HG03097 (cell line): ENCODE measurements around the gene VAPA.

ENCODE experiments used
- ATAC-seq: cut with Tn5 transposase; IDR thresholded peaks from one replicate; pipeline ENCODE4 v1.9.1; 2021; ENCODE audit not compliant: unreplicated experiment, low FRiP score

Gene VAPA

DNA sequence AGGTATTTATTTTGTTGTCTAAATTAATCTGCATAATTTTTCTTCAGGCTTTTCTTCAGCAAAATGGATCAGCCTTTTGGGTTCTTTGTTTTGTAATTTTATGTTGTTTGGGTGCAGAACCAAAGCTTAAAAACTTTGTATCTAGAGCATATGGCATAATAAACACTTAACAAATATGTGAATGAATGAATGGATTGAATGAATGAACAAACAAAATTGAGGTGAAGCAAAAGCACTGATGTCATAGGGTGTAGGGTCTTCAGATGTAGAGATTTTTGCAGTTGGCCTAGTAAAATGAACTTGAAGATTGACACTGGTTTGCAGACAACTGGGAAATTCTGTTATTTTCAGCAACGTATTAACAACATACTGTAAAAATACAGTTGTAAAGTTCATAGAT lies 17.3 kb downstream of the VAPA start:
- no peak for ATAC-seq

DNA sequence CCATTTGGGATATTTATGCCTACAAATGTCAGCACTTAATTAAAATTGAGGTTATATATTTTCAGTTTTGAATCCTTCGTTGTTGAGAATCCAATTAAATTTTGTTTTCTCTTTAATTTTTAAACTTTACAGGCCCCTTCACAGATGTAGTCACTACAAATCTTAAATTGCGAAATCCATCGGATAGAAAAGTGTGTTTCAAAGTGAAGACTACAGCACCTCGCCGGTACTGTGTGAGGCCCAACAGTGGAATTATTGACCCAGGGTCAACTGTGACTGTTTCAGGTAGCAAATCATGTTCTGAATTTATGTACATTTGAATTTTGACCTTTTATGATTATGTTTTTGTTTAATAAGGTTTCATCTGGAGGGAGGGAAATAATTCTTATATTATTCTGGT lies 17.9 kb downstream of the VAPA start:
- no peak for ATAC-seq

DNA sequence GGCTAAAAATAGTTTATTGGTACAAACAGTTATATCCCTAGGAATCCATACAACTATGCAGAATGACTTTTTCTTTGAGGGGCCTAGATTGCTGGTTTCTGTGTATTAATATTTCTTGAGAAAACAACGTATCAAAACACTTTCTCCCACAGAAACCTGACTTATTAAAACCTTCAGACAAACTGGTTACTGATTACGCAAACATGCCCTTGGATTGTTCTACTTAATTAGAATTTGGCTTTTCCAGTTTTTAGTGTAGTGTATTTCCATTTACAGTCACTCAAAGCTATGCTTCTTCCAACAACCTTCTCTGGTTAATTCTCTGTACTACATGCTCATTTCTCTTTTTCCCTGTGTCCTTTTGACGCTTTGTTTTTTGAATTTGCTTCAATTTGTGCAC lies 20.0 kb downstream of the VAPA start:
- ATAC-seq, result no peak

DNA sequence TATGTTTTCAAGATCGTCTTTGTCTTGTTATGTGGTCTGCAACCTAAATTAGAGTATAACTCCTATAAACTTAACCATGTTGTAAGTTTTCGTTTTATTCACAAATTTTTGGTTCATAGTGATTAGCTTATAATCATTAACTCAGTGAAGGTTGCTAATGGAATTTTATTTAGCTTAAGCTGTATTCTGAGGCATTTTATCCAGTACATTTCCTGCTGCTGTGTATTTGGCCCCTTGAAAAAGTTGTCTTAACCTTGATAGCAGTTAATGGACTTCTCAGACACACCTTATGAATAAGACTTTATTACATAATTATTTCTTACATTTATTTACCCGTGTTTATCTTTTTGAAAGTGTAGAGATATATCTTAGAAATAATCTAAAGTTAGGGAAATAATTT lies 20.5 kb downstream of the VAPA start:
- no peak for ATAC-seq

DNA sequence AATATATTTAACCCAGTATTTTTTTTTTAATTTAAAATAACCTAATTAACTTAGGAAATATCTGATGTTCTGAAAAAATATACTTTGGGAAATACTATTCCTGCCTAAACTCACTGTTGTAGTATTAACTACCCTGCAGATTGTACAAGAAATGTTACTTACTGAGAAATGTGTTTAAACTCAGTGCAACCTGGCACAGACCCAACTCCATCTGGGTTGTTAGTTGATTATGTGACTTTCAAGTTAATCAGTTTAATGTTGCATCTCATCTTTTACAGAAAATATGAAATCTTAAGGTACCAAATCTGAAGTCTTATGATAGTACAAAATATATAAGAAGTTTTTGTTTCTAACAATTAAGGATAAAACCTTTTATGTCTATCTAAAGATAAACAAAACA lies 27.3 kb downstream of the VAPA start:
- no peak for ATAC-seq

DNA sequence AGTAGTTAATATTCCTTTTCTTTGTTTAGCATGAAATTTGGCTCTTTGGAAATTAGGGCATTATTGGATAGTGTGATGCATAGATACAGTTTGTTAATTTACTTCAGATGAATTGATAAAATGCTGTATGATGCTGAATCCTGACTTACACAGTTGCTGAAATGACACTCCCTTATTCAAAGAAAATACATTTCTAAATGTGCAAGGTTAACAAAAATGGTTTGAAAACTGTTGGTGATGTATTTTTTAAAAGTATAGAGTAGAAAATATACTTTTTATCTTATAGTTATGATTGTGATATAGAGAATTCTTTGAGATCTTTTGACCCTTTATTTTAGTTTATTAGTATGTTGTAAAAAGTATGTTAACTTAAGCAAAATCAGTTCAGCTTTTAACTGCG lies 27.8 kb downstream of the VAPA start:
- ATAC-seq, result no peak

DNA sequence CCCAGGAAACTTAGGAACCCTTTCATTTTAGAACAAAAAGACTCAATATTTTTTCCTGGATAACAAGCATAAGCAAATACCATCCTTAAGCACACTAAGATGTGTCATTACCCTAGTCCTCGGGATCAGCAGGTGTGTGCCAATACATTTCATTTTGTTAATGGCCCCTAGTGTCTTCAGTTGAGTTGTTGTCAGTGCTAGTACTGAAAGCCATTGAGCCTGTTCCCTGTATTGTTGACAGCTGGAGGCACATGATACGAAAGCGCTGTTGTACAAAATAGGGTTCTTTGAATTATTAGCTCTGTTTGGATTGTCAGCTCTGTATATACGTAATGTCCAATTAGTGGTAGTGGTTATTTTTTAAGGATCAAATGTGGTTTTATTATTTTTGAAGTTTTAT lies 29.5 kb downstream of the VAPA start:
- no peak for ATAC-seq

DNA sequence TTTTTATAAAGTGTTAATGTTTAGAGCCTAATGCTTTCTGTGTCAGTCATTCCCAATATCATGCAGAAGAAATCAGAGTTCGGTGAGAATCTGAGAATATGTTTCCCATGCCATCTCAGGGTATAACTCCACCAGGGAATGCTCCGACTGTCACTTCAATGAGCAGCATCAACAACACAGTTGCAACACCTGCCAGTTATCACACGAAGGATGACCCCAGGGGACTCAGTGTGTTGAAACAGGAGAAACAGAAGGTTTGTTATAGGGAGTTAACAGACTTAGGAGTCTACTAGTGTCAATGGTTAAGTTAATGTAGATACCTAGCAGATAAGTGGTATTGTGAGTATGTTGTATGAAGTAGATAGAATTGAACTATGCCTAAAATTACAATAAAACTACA lies 31.0 kb downstream of the VAPA start:
- ATAC-seq, result no peak

DNA sequence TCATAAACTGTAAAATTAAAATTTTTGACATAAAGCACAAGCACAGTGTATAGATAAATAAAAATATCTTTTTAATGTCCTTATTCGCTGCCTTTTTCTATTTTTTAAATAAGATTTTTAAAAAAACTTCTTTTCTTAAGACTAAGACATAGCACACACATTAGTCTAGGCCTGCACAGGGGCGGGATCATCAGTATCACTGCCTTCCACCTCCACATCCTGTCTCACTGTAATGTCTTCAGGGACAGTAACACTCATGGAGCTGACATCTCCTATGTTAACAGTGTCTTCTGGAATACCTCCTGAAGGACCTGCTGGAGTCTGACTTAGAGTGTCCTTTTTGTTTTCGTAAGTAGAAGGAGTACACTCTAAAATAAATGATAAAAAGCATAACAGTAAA lies 33.0 kb downstream of the VAPA start:
- ATAC-seq, result no peak

DNA sequence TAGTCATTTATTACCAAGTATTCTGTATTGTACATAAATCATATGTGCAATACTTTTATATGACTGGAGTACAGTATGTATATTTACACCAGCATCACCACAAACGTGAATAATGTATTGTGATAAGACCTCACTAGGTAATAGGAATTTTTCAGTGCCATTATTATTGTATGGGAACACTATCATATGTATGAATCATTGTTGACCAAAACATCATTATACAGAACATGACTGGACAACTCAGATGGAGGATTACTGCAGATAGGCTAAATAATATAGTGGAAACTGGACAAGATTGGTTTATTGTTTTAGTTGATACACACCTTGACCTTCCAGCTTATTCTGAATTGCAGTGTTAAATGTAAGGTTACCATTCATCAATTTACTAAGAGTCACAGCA lies 33.4 kb downstream of the VAPA start:
- no peak for ATAC-seq

DNA sequence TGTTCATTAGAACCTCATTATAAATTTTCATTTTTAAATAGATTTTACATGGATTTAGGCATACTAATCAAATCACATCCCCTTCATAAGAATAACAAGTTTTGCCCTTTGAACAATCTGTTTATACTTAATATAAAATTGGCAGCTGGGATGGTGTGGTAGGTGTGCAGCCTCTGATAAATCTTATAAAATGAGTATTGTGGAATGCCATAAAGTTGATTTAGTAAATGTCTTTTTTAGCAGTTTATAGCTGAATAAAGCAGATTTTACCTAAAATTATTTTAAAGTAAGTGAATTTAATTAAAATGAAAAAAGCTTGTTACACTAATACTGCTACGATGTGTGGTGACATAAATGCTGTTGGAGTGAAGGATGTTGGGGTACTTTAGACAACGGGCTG lies 35.5 kb downstream of the VAPA start:
- ATAC-seq, result no peak

DNA sequence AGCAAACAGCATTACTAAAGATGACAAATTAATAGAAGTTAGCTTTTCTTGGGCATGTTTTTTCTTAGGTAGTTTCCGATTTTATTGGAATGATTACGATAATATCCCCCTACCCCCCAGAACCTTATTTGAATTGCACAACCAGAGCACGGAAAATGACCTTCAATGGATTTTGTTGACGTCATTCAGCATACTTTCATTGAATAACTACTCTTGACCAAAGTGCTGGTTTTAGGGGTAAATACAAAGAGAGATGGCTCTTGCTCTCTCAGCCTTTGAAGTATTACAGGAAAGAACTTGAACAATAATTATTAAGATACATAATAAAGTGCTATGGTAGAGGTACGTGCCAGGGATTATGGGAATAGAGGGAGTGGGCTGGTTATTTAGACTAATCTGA lies 36.0 kb downstream of the VAPA start:
- no peak for ATAC-seq

DNA sequence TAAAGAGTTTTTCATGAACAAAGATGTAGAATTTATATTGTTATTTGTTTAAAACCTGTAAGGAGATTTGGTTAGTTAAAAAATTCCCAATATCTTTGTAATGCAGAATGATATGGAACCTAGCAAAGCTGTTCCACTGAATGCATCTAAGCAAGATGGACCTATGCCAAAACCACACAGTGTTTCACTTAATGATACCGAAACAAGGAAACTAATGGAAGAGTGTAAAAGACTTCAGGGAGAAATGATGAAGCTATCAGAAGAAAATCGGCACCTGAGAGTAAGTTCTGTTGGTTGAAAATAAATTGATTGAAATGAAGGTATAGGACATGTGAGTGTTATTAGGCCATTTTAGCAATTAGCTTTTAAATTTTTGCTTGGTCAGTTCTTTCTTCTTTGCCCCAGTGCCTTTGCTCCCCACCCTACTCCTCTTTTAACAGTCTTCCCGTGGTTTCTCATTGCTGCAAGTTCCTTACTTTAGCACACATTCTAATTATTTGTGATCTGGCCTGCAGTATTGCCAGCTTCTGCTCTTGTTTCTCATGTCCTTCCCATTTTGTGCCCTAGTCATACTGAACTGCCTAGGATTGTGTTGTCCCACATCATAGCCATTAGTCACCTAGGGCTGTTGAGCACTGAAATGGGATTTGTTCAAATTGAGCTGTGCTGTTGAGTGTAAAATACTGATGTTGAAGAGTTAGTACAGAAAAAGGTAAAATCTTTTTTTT lies 36.6 kb downstream of the VAPA start:
- no peak for ATAC-seq

DNA sequence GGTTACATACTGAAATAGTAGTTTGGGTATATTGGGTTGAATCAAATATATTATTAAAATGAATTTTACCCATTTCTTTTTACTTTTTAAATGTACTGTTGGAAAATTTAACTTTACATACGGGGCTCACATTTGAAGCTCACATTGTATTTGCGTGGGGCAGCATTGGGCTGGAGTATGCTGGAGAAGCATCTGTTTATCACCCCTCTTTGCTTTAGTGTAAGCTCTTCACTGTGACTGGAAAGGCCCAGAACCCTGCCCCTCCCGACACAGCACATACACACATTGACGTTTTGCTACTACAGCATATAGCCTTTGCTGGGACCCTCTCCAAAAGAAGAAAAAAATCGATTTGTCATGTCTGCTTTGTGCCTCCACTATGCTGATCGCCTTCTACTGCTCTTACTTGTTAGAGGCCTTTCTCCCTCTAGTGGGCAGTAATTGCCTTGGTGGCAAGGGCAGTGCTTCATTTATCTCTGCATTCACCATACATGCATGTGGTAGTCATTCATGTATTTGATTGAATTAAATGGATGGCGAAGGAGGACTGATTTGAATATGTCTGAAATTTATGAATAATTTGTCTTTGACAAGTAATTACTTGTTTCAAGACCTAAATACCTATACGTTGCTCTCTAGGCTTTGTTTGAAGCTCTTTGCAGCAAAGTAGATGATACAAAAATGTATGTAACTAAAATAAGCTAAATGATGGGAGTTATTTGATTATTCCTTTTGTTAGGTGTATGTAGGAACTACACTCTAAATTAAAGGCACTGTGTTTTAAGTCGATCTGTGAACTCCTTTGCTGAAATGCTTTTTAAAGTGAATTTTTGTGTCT lies 37.4 kb downstream of the VAPA start:
- no peak for ATAC-seq

DNA sequence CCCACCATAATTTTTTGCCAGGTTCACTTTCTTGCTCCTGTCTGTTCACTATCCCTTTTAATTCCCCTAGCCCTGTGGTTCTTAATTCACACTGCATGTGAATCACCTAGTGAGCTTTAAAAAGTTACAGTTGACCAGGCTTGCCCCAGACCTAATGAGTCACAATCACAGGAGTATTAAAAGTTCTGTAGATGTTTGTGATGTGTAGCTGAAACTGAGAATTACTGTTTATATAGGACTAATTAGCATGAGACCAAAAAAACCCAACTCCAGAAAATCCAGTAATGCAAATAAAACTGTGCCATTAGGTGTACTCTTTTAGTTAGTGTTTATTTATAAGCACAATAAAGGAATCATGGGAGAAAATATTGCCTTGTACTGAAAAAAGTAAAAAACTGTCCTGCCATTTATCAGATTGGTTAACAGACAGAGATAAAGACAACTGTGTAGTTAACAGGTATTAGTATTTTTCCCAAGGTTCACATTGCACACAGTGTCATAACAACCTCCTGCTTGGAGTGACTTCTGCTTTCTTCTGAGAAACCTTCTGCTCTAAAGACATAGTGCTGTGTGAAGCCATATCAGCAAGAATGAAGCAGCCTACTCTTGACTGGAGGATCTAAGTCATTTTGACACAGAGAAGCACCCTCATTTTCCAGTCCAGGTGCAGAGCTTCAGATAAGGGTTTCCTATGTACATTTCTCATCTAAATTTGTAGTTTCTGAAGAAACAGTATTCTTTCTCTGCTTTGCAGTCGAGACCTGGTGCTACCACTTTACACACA lies 39.0 kb downstream of the VAPA start:
- ATAC-seq, result no peak

DNA sequence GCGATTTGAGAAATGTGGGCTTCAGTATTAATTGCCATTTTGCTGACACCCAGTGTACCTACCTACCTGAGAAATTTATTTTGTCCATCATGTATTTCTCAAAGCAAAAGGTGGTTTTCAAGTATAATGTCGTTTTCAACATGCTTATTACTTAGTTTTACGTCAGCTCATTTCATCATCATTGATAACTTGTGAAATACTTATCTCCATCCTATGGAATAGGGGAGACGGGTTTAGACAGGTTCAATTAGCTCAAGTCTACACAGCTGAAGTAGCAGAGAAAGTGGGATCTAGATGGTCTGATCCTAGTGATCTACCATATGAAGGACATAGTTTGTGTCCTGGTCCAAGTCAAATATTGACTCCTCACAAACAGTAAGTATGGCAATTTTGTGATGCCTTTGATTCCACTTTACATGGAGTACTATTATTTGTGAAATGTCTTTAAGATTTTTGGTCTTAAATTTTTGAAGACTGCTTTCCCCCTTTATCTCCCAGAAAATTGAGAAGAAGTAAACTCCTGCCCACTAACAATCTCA lies 45.1 kb downstream of the VAPA start:
- no peak for ATAC-seq

DNA sequence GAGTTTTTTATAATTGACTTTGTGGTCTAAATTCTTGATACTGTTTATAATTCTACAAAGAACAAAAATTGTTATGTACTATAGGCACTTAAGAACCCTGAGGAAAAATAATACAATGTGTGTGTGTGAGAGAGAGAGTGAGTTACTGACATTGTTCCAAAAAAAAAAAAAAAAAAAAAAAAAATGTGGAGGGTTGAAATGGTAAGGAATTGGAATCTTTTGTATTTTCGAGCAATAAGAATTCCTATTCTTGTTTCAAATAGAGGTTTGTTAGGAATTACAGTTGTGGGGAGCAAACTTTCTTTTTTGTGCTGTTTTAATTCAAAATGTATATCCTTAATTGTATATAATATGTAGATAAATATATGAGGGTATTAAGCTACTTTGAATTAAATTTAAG lies 45.7 kb downstream of the VAPA start:
- no peak for ATAC-seq

DNA sequence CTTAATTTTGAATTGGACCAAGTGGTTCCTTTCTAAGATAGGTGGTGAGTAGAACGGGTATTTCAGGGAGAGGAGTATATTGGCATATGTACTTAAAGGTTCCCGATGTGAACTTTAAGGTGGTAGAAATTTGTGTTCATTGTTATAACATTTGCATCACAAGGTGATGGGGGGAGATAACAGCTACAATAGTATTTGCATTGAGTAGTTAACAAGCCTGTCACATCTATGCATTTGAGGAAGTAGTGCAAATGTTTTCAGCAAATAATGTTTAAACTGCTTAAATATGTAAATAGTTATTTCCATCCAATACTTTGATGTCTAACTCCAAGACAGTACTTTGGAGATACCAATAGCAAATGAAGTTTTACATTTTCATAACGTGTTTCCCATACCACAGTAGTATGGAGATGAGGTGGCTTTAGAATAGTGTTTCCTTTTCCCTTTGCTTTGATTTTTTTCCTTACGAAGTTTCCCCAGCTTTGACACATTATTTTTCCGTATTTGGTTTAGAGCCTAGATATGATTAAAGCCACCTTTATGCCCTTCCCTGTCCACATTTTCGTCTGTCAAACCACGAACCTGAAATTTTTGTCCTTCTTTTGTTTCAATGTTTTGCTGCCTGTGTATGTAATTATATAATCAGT lies 46.6 kb downstream of the VAPA start:
- no peak for ATAC-seq

DNA sequence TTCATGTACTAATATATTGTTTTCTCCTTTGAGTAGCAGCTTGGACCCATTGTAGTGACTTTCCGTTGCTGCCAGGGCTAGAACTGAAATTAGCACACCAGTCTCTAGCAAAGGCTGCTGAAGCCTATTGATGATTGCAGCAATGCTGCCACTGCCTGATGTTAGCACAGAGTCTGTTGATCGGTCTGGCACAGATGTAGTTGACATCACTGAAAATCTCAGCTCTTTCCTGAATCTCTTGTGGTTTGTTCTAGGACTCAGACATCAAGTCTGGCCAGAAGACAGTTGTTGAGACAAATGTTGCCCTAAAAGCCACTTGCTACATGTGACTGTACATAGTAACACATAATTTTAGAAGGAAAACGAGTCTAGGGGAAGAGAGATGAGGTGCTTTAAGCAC lies 47.2 kb downstream of the VAPA start:
- no peak for ATAC-seq

DNA sequence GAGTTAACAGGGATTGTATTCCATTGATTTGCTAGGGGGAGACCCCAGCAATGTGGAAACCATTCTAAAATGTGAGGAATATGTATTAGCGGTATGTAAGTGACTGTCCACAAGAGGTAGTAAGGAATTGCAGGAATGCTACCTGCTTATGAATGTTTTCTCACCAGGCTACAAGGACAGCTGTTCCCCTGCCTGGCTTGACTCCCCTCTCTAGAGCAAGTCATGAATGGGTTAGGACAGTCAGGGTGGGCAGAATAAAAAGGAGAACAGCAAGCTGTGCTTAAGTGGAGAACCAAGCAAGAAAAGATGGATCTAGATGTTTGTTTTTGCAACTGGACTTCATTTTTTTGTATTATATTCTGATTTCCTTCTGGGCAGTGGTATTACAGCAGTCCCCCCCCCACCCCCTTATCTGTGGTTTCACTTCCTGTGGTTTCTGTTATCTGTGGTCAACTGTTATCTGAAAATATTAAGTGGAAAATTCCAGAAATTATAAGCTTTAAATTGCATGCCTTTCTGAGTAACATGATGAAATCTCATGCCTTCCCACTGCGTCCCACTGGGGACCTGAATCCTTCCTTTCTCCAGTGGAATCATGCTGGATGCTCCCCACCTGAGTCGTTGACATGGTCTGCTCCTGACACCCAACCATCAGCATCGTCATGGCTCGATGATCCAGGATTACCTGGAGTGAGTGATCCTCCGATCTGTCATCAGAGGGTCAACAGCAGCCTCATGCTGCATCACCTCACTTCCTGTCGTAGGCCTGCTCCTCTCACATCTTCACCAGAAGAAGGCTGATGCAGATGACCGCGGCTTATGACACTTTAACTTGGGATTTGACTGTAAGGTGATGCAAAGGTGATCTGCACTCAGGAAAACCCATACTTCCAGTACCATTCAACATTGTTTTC lies 52.2 kb downstream of the VAPA start:
- no peak for ATAC-seq
